B cell (primary cell): ENCODE data around the gene RAI1. TPM values are rescaled to one million over a fixed set of nuclear protein-coding genes. Genes with fewer than 3 reads are reported as not detected.

ENCODE experiments used
- ATAC-seq: fragments of 200-7000 bp; cut with Tn5 transposase; one replicate; pipeline ENCODE4 v1.10.0; 2021; ENCODE audit warnings: low read depth, mild to moderate bottlenecking, moderate number of reproducible peaks, moderate library complexity
- CTCF ChIA-PET: fragments of 350-600 bp; sonication (Branson Sonifier 250); formaldehyde crosslinking; loops from one replicate; lab custom pipeline; 2021; ENCODE audit warnings: antibody characterized with exemption, inconsistent platforms; lab: Charles Lee
- POLR2A ChIA-PET: fragments of 350-600 bp; sonication (Branson Sonifier 250); formaldehyde crosslinking; loops from one replicate; lab custom pipeline; 2021; ENCODE audit warnings: antibody characterized with exemption; lab: Charles Lee
- DNase-seq: peaks from one replicate; pipeline ENCODE4 v3.0.0; 2013
- H2AFZ ChIP-seq: 2 replicates; pipeline ENCODE4 v1.6.1; 2012; ENCODE audit warnings: mild to moderate bottlenecking, low read depth, low read length; ENCODE audit not compliant: insufficient read depth, poor library complexity, severe bottlenecking
- H3K27ac ChIP-seq, 2 donors: 1 replicate in 1 of 2; 2 replicates in 1 of 2; pipeline ENCODE4 v1.5.1; 2012 to 2013; ENCODE audit warnings: low read length in 2 of 2, mild to moderate bottlenecking in 2 of 2, moderate library complexity in 1 of 2
- H3K27me3 ChIP-seq, 4 experiments: fragments of 200-600 bp in 1 of 4; sonication (generic) in 1 of 4; replicated peaks in 1 of 4; 1 replicate in 2 of 4; 2 replicates in 2 of 4; pipeline versions ENCODE4 v1.6.1 to v1.7.0; 2013 to 2016; ENCODE audit warnings: low read length in 3 of 4, mild to moderate bottlenecking in 2 of 4, mixed read lengths in 1 of 4, moderate library complexity in 1 of 4; ENCODE audit not compliant: insufficient read depth in 4 of 4, control insufficient read depth in 3 of 4; ENCODE audit errors: control extremely low read depth in 1 of 4
- H3K36me3 ChIP-seq, 2 experiments: replicated peaks in 1 of 2; 1 replicate in 1 of 2; 2 replicates in 1 of 2; pipeline versions ENCODE4 v1.6.1 to v1.7.1; 2013; ENCODE audit warnings: low read length in 1 of 2; ENCODE audit not compliant: insufficient read depth in 2 of 2, control insufficient read depth in 1 of 2; ENCODE audit errors: control extremely low read depth in 1 of 2, extremely low read depth in 1 of 2
- H3K4me1 ChIP-seq, 2 donors: fragments of 200-600 bp in 1 of 2; sonication (generic) in 1 of 2; 1 replicate in 1 of 2; 2 replicates in 1 of 2; pipeline versions ENCODE4 v1.5.1 to v1.6.1; 2013 to 2017; ENCODE audit warnings: low read length in 2 of 2; ENCODE audit not compliant: control insufficient read depth in 2 of 2, insufficient read depth in 2 of 2
- H3K4me2 ChIP-seq: replicated peaks from 2 replicates; pipeline ENCODE3; 2012; ENCODE audit warnings: mild to moderate bottlenecking, low read depth, low read length; ENCODE audit not compliant: poor library complexity, severe bottlenecking
- H3K4me3 ChIP-seq, 5 experiments: fragments of 200-600 bp in 1 of 5; sonication (generic) in 1 of 5; 1 replicate in 3 of 5; 2 replicates in 2 of 5; pipeline versions ENCODE4 v1.5.1 to v1.7.0; 2011 to 2016; ENCODE audit warnings: low read length in 4 of 5, mild to moderate bottlenecking in 4 of 5, low read depth in 2 of 5, control low read depth in 1 of 5, moderate library complexity in 1 of 5; ENCODE audit not compliant: insufficient read depth in 1 of 5; ENCODE audit errors: control extremely low read depth in 1 of 5, extremely low read depth in 1 of 5
- H3K79me2 ChIP-seq: fragments of 200-600 bp; sonication (generic); one replicate; pipeline ENCODE4 v1.6.0; 2016; ENCODE audit warnings: low read length; ENCODE audit not compliant: control insufficient read depth, insufficient read depth
- H3K9ac ChIP-seq: fragments of 200-600 bp; sonication (generic); 2 replicates; pipeline ENCODE4 v1.6.1; 2017; ENCODE audit warnings: mild to moderate bottlenecking, low read length, moderate library complexity
- H3K9me3 ChIP-seq, 3 donors: one replicate each; pipeline versions ENCODE4 v1.6.1 to v1.7.1; 2013; ENCODE audit warnings: low read length in 2 of 3; ENCODE audit not compliant: control insufficient read depth in 2 of 3, insufficient read depth in 1 of 3; ENCODE audit errors: control extremely low read depth in 1 of 3
- H4K20me1 ChIP-seq: 2 replicates; pipeline ENCODE4 v1.6.0; 2012; ENCODE audit warnings: mild to moderate bottlenecking, low read length; ENCODE audit not compliant: insufficient read depth, control insufficient read depth, poor library complexity, severe bottlenecking
- H3K27ac Mint-ChIP-seq: one replicate; pipeline ENCODE4 v1.8.0; 2021; ENCODE audit warnings: mixed read lengths
- H3K27me3 Mint-ChIP-seq: one replicate; pipeline ENCODE4 v1.8.0; 2021; ENCODE audit warnings: mixed read lengths
- H3K4me1 Mint-ChIP-seq: one replicate; pipeline ENCODE4 v1.8.0; 2021; ENCODE audit warnings: mixed read lengths
- H3K4me3 Mint-ChIP-seq: one replicate; pipeline ENCODE4 v1.8.0; 2021; ENCODE audit warnings: mixed read lengths
- H3K9me3 Mint-ChIP-seq: one replicate; pipeline ENCODE4 v1.8.0; 2022; ENCODE audit warnings: mixed read lengths; ENCODE audit not compliant: insufficient read depth
- CTCF ChIP-seq: fragments of 200-600 bp; IDR thresholded peaks from one replicate; pipeline ENCODE4 v1.8.0; 2022; ENCODE audit warnings: antibody characterized with exemption, mild to moderate bottlenecking
- EZH2 ChIP-seq: IDR thresholded peaks from 2 replicates; pipeline ENCODE4 v1.6.1; 2012; ENCODE audit warnings: borderline replicate concordance, low read depth, mild to moderate bottlenecking, moderate library complexity, low read length; ENCODE audit not compliant: insufficient read depth, poor library complexity, severe bottlenecking
- WGBS: methylation state at CpG from one replicate; pipeline ENCODE4 v1.1.5; 2013; ENCODE audit warnings: missing lambda C conversion rate; ENCODE audit not compliant: insufficient coverage; 5-methylcytosine and 5-hydroxymethylcytosine counted together
- intact Hi-C: fragments of 100-400 bp; cut with micrococcal nuclease; formaldehyde crosslinking; loops from one replicate; pipeline ENCODE4 v1.10.0; 2022
- polyA plus RNA-seq: library from polyadenylated mRNA; depleted of rRNA; stranded (reverse); fragments of >200 nt; gene quantifications from 2 replicates; pipeline ENCODE4 v1.2.3, GENCODE V29; 2012
- total RNA-seq, 2 donors: library from RNA; stranded (reverse); fragments of 120-200 nt in 1 of 2; gene quantifications; 1 replicate in 1 of 2; 2 replicates in 1 of 2; pipeline versions ENCODE4 v1.2.3 to v1.2.4, GENCODE V29; 2013 to 2022

RAI1 gene
- total and polyA plus RNA-seq, 2 donors (not counting 1 experiment from before 2014, with no cell fraction given), result 4.7 to 34.0 TPM

GRCh38 chr17:17811381-17812210 lies 130.3 kb downstream of the RAI1 start:
- TF ChIP-seq EZH2 (no peak), CTCF (no peak)
- Mint-ChIP-seq H3K27me3 (no peaks in the 10 kb centered on the region), H3K4me3 (no peak overlapping the region), H3K27ac (no peak overlapping the region), H3K4me1 (peaks cover 7% of the 10 kb centered on the region), H3K9me3 (no peaks in the 10 kb centered on the region)
- Histone ChIP-seq H3K27me3 (no peaks in the 10 kb centered on the region), H3K9me3 (no peaks in the 10 kb centered on the region), H4K20me1 (peaks cover 14% of the 10 kb centered on the region), H3K9ac (no peak overlapping the region), H3K4me3 (no peak overlapping the region), H2AFZ (no peak overlapping the region), H3K79me2 (no peaks in the 10 kb centered on the region), H3K27ac (no peak overlapping the region), H3K4me2 (no peak overlapping the region), H3K36me3 (peaks cover 0 to 21% of the 10 kb centered on the region in 2 experiments), H3K4me1 (peaks cover 0 to 9% of the 10 kb centered on the region in 2 donors)
- DNase-seq, result peak; percentile 30
- intact Hi-C loops, result loop anchor here (1.0 kb wide), 2 partner anchors 25 to 49 kb away; partner anchors contain the start of gene SREBF1
- CTCF ChIA-PET, result interaction anchor here (0.6 to 6.4 kb wide), 27 partner anchors 10 to 224 kb away, joined by 3 to 109 read pairs (median 8); partner anchors contain the start of genes RAI1 and SREBF1
- ATAC-seq, result no peak
- POLR2A ChIA-PET, result interaction anchor here (1.1 kb wide), 1 partner anchor 25 kb away, joined by 4 read pairs; the partner anchor contains the start of gene SREBF1
- WGBS, result 88% methylated on average over 10 of the region's 15 CpGs
